ENCODE data around the gene CNGA3.

Gene CNGA3

DNA sequence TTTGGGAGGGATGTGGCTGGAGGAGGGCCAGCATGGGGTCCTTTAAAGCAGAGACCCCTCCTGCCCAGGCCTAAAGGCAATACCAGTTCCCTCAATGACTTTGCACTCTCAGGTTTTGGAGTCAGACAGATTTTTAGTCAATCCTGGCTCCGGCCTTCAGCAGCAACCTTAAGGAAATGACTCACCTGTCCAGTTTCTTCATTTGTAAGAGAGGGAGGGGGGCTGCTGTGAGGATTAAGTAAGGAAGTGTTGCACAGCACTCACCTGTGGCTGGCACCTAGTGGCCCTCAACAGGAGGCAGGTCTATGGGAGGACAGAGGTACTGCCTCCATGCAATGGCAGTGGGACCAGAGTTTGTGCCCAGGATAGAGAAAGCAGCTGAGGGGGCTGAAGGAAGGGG, 13.7 kb downstream of the CNGA3 start:
- TF ChIP-seq, protein P1, sequence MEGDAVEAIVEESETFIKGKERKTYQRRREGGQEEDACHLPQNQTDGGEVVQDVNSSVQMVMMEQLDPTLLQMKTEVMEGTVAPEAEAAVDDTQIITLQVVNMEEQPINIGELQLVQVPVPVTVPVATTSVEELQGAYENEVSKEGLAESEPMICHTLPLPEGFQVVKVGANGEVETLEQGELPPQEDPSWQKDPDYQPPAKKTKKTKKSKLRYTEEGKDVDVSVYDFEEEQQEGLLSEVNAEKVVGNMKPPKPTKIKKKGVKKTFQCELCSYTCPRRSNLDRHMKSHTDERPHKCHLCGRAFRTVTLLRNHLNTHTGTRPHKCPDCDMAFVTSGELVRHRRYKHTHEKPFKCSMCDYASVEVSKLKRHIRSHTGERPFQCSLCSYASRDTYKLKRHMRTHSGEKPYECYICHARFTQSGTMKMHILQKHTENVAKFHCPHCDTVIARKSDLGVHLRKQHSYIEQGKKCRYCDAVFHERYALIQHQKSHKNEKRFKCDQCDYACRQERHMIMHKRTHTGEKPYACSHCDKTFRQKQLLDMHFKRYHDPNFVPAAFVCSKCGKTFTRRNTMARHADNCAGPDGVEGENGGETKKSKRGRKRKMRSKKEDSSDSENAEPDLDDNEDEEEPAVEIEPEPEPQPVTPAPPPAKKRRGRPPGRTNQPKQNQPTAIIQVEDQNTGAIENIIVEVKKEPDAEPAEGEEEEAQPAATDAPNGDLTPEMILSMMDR (IDR thresholded peaks at IDR 0.05; ENCODE audit: low read length), result no peak
- TF ChIP-seq EZH2 (IDR thresholded peaks at IDR 0.05; ENCODE audit: borderline replicate concordance, low read length), result no peak
- no peak overlapping the region for H3K4me3 ChIP-seq (ENCODE audit: low read depth, low read length, poor library complexity, severe bottlenecking)
- H2AFZ ChIP-seq (ENCODE audit: low read length), result no peak overlapping the region
- H3K27ac ChIP-seq (ENCODE audit: low read depth, low read length, poor library complexity, severe bottlenecking), result no peak overlapping the region
- no peaks in the 10 kb centered on the region for H3K79me2 ChIP-seq (ENCODE audit: insufficient read depth, low read length)
- no peaks in the 10 kb centered on the region for H3K9me2 ChIP-seq (ENCODE audit: low read depth, low read length)
- no peaks in the 10 kb centered on the region for H4K20me1 ChIP-seq (ENCODE audit: insufficient read depth, low read length)
- H3F3A ChIP-seq (ENCODE audit: insufficient read depth, low read length), result no peaks in the 10 kb centered on the region
- H3K9me3 ChIP-seq (ENCODE audit: low read length), result no peaks in the 10 kb centered on the region
- H3K36me3 ChIP-seq (ENCODE audit: insufficient read depth, low read length), result no peaks in the 10 kb centered on the region
- H3K27me3 ChIP-seq (ENCODE audit: insufficient read depth, low read length), result no peaks in the 10 kb centered on the region
- H3K4me1 ChIP-seq (ENCODE audit: insufficient read depth, low read length, severe bottlenecking), result no peaks in the 10 kb centered on the region
- no peak overlapping the region for H3K4me2 ChIP-seq (ENCODE audit: low read length)
- H3K9ac ChIP-seq (ENCODE audit: low read length), result no peak overlapping the region

DNA sequence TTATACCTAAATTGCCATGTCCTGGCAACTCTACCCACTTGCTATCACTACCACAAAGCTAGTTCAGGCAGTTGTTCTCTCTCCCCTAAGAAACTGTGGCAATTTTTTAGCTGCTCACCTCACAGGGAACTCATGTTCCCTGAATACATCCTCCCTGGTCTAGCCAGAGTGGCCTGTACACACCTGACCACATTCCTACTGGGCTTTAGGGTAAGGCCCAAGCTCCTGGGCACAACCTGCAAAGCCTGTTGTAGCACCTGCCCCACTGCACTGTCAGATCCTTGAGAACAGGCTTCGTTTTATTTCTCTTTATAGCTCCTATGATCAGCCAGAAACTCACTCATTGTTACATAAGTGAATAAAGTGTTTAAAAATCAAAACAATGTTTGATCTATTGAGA, 21.5 kb downstream of the CNGA3 start:
- 0 out of 2 replicates have a peak, but pooled peaks cover 5% of the 10 kb centered on the region for H3K9me3 ChIP-seq (ENCODE audit: low read length)
- TF ChIP-seq EZH2 (IDR thresholded peaks at IDR 0.05; ENCODE audit: borderline replicate concordance, low read length), result no peak
- TF ChIP-seq, protein P1 (IDR thresholded peaks at IDR 0.05; ENCODE audit: low read length), result no peak
- H3K9me2 ChIP-seq (ENCODE audit: low read depth, low read length), result no peaks in the 10 kb centered on the region
- H3K4me1 ChIP-seq (ENCODE audit: insufficient read depth, low read length, severe bottlenecking), result no peaks in the 10 kb centered on the region
- no peak overlapping the region for H3K9ac ChIP-seq (ENCODE audit: low read length)
- H3K4me2 ChIP-seq (ENCODE audit: low read length), result no peak overlapping the region
- 0 out of 2 replicates have a peak, but pooled peaks cover 6% of the 10 kb centered on the region for H3K27me3 ChIP-seq (ENCODE audit: insufficient read depth, low read length)
- no peaks in the 10 kb centered on the region for H3F3A ChIP-seq (ENCODE audit: insufficient read depth, low read length)
- no peaks in the 10 kb centered on the region for H4K20me1 ChIP-seq (ENCODE audit: insufficient read depth, low read length)
- no peak overlapping the region for H2AFZ ChIP-seq (ENCODE audit: low read length)
- H3K4me3 ChIP-seq (ENCODE audit: low read depth, low read length, poor library complexity, severe bottlenecking), result no peak overlapping the region
- no peaks in the 10 kb centered on the region for H3K79me2 ChIP-seq (ENCODE audit: insufficient read depth, low read length)
- H3K27ac ChIP-seq (ENCODE audit: low read depth, low read length, poor library complexity, severe bottlenecking), result no peak overlapping the region
- no peaks in the 10 kb centered on the region for H3K36me3 ChIP-seq (ENCODE audit: insufficient read depth, low read length)

DNA sequence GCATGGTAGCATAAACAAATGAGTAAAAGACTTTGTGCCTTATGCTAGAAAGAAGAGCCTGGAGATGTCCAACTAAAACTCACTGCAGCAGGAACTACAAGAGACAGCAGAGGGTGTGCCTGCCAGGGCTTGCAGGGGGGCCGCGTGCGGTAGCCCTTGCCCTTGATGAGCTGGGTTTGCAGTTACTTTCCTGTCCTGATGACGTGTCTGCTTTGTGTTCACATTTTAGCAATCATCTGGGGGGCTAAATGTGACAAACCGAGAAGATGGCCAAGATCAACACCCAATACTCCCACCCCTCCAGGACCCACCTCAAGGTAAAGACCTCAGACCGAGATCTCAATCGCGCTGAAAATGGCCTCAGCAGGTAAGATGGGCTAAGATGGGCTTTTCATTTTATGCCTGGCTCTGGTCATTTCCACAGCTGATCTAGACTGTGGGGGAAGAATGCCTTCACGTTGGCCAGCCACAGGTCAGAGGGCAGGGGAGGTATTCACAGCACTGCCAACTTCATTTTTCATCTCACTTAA, 23.5 kb downstream of the CNGA3 start:
- TF ChIP-seq EZH2 (IDR thresholded peaks at IDR 0.05; ENCODE audit: borderline replicate concordance, low read length), result no peak
- Histone ChIP-seq H3K36me3 (ENCODE audit: insufficient read depth, low read length) (no peaks in the 10 kb centered on the region), H2AFZ (ENCODE audit: low read length) (no peak overlapping the region), H3K4me2 (ENCODE audit: low read length) (no peak overlapping the region), H3K9me3 (ENCODE audit: low read length) (0 out of 2 replicates have a peak, but pooled peaks cover 5% of the 10 kb centered on the region), H3K79me2 (ENCODE audit: insufficient read depth, low read length) (no peaks in the 10 kb centered on the region), H3K27me3 (ENCODE audit: insufficient read depth, low read length) (0 out of 2 replicates have a peak, but pooled peaks cover 6% of the 10 kb centered on the region), H3K9me2 (ENCODE audit: low read depth, low read length) (no peaks in the 10 kb centered on the region), H4K20me1 (ENCODE audit: insufficient read depth, low read length) (no peaks in the 10 kb centered on the region), H3K4me1 (ENCODE audit: insufficient read depth, low read length, severe bottlenecking) (no peaks in the 10 kb centered on the region), H3K9ac (ENCODE audit: low read length) (no peak overlapping the region), H3K4me3 (ENCODE audit: low read depth, low read length, poor library complexity, severe bottlenecking) (no peak overlapping the region), H3F3A (ENCODE audit: insufficient read depth, low read length) (no peaks in the 10 kb centered on the region), H3K27ac (ENCODE audit: low read depth, low read length, poor library complexity, severe bottlenecking) (no peak overlapping the region)

DNA sequence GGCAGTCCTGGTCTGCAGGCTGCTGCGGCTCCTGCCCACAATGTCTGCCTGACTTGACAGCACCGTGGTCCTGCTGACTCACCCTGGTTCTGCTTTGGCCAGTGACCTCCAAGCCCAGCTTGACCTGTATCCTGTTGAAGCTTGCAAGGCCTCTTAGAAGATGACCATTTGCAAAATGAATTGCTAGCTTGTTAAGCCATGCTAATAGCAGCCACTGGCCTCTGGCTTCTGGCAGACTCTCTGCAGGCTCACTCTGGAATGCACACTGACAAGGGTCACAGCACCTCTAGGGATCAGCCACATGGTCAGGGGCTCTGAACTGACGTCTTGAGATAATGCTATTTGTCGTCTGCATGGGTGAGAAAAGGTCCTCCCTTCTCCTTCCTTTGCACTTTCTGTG, 25.9 kb downstream of the CNGA3 start:
- Histone ChIP-seq H3K4me2 (ENCODE audit: low read length) (no peak overlapping the region), H3K4me3 (ENCODE audit: low read depth, low read length, poor library complexity, severe bottlenecking) (no peak overlapping the region), H3K27me3 (ENCODE audit: insufficient read depth, low read length) (0 out of 2 replicates have a peak, but pooled peaks cover 6% of the 10 kb centered on the region), H3K9me2 (ENCODE audit: low read depth, low read length) (no peaks in the 10 kb centered on the region), H3K9me3 (ENCODE audit: low read length) (0 out of 2 replicates have a peak, but pooled peaks cover 5% of the 10 kb centered on the region), H3K27ac (ENCODE audit: low read depth, low read length, poor library complexity, severe bottlenecking) (no peak overlapping the region), H3K4me1 (ENCODE audit: insufficient read depth, low read length, severe bottlenecking) (no peaks in the 10 kb centered on the region), H4K20me1 (ENCODE audit: insufficient read depth, low read length) (no peaks in the 10 kb centered on the region), H3K36me3 (ENCODE audit: insufficient read depth, low read length) (no peaks in the 10 kb centered on the region), H2AFZ (ENCODE audit: low read length) (no peak overlapping the region), H3K79me2 (ENCODE audit: insufficient read depth, low read length) (no peaks in the 10 kb centered on the region), H3K9ac (ENCODE audit: low read length) (no peak overlapping the region), H3F3A (ENCODE audit: insufficient read depth, low read length) (no peaks in the 10 kb centered on the region)
- no peak for TF ChIP-seq EZH2 (IDR thresholded peaks at IDR 0.05; ENCODE audit: borderline replicate concordance, low read length)
- TF ChIP-seq, protein P1 (IDR thresholded peaks at IDR 0.05; ENCODE audit: low read length), result no peak

All from OCI-LY1 (cell line).